ENCODE data around the gene CPEB1.
"Not testable (repeated sequence)": the region's sequence is repeated elsewhere in the genome, so short reads cannot be mapped to it uniquely, and the experiment has no call there.

Gene CPEB1

DNA sequence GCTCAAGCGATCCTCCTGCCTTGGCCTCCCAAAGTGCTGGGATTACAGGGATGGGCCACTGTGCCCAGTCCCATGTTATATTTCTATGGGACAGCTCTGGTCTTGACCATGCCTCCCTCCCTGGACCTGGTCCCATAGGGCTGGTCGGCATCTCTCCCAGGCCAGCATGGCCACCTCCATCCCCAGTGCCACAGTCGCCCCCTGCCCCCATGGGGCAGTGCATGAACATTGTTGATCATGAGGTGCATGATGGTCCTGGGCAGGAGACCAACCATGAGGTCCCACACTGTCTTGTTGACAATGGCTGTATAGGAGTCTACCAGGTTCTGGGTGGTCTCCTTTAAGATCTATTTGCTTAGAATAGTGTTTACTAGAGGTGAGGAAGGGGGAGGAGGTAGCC lies 113.4 kb downstream of the CPEB1 start:
- no peak for TF ChIP-seq CTCF (conservative IDR thresholded peaks at IDR 0.05)
- TF ChIP-seq ZFX (IDR thresholded peaks at IDR 0.05): no peak

GRCh38 chr15:82532991-82533481 lies 114.1 kb downstream of the CPEB1 start:
- peak overlapping the region; percentile 31 for H3K27ac ChIP-seq
- no peak for TF ChIP-seq CTCF (conservative IDR thresholded peaks at IDR 0.05)
- no peak for TF ChIP-seq ZFX (IDR thresholded peaks at IDR 0.05)

More for the DNA sequence above, 113.4 kb downstream of the CPEB1 start:
- no peak overlapping the region; the same call in 1 of the 2 replicates for H3K27ac ChIP-seq

DNA sequence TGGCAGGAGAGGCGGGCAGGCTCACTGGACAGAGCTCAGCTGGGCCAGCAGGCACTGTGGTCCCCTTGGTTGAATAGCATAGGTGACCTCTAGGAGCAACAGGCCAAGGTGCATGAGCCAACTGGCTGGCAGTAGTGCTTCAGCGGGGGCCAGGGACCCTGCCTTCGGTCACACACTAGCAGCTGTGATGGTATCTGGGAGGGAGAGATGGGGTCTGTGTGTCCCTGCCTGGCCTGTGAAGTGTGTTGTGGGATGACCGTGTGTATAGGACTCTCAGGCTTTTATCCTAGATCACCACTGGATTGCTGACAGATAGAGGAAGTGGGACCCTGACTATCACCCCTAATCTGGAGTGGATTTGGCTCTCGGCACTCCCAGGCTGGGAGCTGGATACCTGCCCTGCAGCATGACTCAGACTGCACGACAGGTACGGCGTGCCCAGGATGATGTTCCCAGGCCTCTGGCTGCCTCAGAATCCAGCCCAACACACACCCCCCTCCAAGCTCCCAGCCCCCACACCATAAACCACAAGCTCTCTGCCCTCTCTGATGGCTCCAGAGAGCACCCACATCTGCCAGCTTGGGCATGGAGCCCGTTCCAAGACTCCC lies 114.7 kb downstream of the CPEB1 start:
- peak overlapping the region; percentile 31 for H3K27ac ChIP-seq
- TF ChIP-seq CTCF (conservative IDR thresholded peaks at IDR 0.05): no peak
- no peak for TF ChIP-seq ZFX (IDR thresholded peaks at IDR 0.05)

GRCh38 chr15:82531496-82532382 lies 115.4 kb downstream of the CPEB1 start:
- no peak for TF ChIP-seq CTCF (conservative IDR thresholded peaks at IDR 0.05)
- no peak for TF ChIP-seq ZFX (IDR thresholded peaks at IDR 0.05)
- peak overlapping the region; percentile 31 for H3K27ac ChIP-seq

GRCh38 chr15:82530606-82531379 lies 116.4 kb downstream of the CPEB1 start:
- TF ChIP-seq CTCF (conservative IDR thresholded peaks at IDR 0.05): peak; percentile 97
- no peak for TF ChIP-seq ZFX (IDR thresholded peaks at IDR 0.05)
- H3K27ac ChIP-seq: peak overlapping the region; percentile 31

DNA sequence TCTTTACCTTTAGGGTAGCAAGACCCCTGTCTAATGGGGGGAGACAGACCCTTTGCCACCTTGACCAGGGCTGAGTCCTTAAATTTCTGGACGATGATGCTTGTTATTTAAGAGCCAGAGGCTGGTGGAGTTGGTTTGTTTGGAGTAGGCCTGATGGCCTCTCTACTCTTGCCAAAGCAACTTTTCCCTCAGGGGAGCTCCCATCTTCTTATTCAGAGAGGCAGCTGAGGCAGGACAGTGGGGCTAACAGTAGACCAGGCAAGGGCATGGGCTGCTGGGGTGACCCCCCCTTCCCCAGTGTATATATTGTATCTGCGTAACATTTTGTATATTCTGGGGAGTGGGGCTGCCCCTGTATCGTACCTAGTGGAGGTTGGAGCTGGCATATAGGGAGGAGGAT lies 117.2 kb downstream of the CPEB1 start:
- H3K27ac ChIP-seq: no peak overlapping the region
- no peak for TF ChIP-seq CTCF (conservative IDR thresholded peaks at IDR 0.05)
- no peak for TF ChIP-seq ZFX (IDR thresholded peaks at IDR 0.05)

DNA sequence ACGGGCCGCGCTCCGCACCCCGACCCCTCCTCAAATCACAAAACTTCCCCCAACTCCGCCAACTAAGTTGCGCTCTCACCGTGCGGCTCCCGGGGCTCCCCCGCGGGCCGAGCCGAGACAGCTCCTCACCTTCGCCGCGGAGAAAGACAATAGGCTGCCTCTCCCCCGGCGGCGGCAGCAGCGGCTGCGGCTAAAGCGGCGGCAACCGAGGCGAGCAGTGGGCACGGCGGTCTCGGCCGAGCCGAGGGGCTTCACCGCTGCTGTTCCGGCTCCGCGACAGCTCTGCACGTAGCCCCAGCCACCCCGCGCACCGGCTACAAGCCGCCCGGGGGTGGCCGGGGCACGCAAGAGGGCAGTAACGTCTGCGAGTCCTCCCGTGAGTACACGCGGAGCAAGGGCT lies 133.6 kb downstream of the CPEB1 start:
- H3K27ac ChIP-seq: not testable (repeated sequence)

DNA sequence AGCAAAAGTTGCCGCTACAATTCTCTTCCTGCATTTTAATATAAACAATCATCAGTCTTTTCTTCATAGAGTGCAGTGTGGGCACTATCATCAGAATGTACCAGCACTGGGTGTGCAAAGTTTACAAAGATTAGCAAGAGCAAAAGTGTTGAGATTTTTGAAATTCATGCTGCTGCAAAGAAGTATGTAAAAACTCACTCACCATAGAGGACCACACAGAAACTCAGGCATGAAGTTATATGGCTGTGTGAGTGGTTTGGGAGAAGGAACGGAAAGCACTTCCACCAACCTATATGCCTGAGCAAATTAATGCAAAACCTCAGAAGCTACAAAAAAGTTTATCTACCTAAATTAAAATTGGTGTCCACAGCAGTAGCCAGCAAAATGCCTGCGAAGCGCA lies 139.5 kb downstream of the CPEB1 start:
- not testable (repeated sequence) for H3K27ac ChIP-seq

GRCh38 chr15:82507087-82507486 lies 140.1 kb downstream of the CPEB1 start:
- H3K27ac ChIP-seq: not testable (repeated sequence)

GRCh38 chr15:82505842-82506241 lies 141.3 kb downstream of the CPEB1 start:
- H3K27ac ChIP-seq: not testable (repeated sequence)

DNA sequence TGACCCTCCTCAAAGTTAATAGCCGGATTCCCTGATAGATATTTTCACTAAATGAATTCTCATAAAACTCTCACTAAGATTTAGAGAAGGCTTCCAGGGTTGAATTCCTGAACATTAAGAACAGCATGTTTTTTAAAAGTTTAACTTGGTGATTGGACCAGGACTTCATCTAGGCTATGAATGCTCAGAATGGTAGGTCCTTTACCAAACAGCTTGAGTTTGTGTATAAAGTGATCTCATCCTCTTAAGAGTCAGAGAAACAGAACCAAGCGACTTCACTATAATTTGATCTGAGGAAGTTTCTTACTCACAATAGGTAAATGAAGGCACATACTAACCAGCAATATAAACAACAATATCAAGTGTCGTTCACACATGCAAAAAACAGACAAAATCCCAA lies 143.1 kb downstream of the CPEB1 start:
- H3K27ac ChIP-seq: not testable (repeated sequence)

Measured in C4-2B (cell line).